A673 (cell line): ENCODE results near the gene PACRG. TPM values are rescaled to one million over a fixed set of nuclear protein-coding genes. Genes with fewer than 3 reads are reported as not detected.

Experiments
- BruUV-seq: library from RNA; stranded (reverse); fragments of 400-500 nt; replicated peaks from 2 replicates; lab custom pipeline; 2021; lab: Mats Ljungman, UMichigan
- CTCF ChIA-PET: fragments of 300-600 bp; sonication (Branson Sonifier 250); formaldehyde crosslinking; loops from one replicate; lab custom pipeline; 2022; ENCODE audit warnings: antibody characterized with exemption; lab: Charles Lee
- POLR2A ChIA-PET: fragments of 300-600 bp; sonication (Branson Sonifier 250); formaldehyde crosslinking; loops from one replicate; lab custom pipeline; 2022; ENCODE audit warnings: antibody characterized with exemption; ENCODE audit not compliant: low non-redundant PET; lab: Charles Lee
- DNase-seq: peaks from one replicate; pipeline ENCODE4 v3.0.0-alpha.2; 2015; ENCODE audit warnings: low spot score
- H3K27ac ChIP-seq: fragments of 200-600 bp; sonication (generic); 2 replicates; pipeline ENCODE4 v1.5.1; 2016; ENCODE audit warnings: mixed run types, low read depth, mild to moderate bottlenecking, mixed read lengths, antibody characterized with exemption, low read length; ENCODE audit not compliant: poor library complexity, severe bottlenecking
- H3K27me3 ChIP-seq: fragments of 200-600 bp; sonication (generic); replicated peaks from 2 replicates; pipeline ENCODE4 v1.6.1; 2017; ENCODE audit warnings: mixed run types, low read depth, mild to moderate bottlenecking, mixed read lengths, antibody characterized with exemption, low read length; ENCODE audit not compliant: insufficient read depth, poor library complexity
- H3K36me3 ChIP-seq: fragments of 200-600 bp; sonication (generic); 2 replicates; pipeline ENCODE4 v1.6.1; 2016; ENCODE audit warnings: mixed run types, mild to moderate bottlenecking, mixed read lengths, antibody characterized with exemption, low read length; ENCODE audit not compliant: insufficient read depth, poor library complexity, severe bottlenecking
- H3K4me1 ChIP-seq: fragments of 200-600 bp; sonication (generic); 2 replicates; pipeline ENCODE4 v1.6.1; 2017; ENCODE audit warnings: mixed run types, mild to moderate bottlenecking, mixed read lengths, antibody characterized with exemption, low read length; ENCODE audit not compliant: insufficient read depth, poor library complexity, severe bottlenecking
- H3K4me3 ChIP-seq: fragments of 200-600 bp; sonication (generic); 2 replicates; pipeline ENCODE4 v1.5.1; 2016; ENCODE audit warnings: low read depth, mixed run types, mild to moderate bottlenecking, mixed read lengths, low read length; ENCODE audit not compliant: poor library complexity, severe bottlenecking
- H3K9me3 ChIP-seq: fragments of 200-600 bp; sonication (generic); 2 replicates; pipeline ENCODE4 v1.6.1; 2016; ENCODE audit warnings: mixed run types, low read depth, mild to moderate bottlenecking, mixed read lengths, antibody characterized with exemption, low read length; ENCODE audit not compliant: poor library complexity, severe bottlenecking
- EZH2 ChIP-seq: fragments of 200-600 bp; sonication (generic); IDR thresholded peaks from 2 replicates; pipeline ENCODE4 v1.6.1; 2017; ENCODE audit warnings: borderline replicate concordance, low read depth, mild to moderate bottlenecking, mixed read lengths, antibody characterized with exemption, low read length; ENCODE audit not compliant: poor library complexity, severe bottlenecking
- intact Hi-C: fragments of 100-400 bp; cut with micrococcal nuclease; formaldehyde crosslinking; loops from one replicate; pipeline ENCODE4 v1.10.0; 2022; ENCODE audit not compliant: unreplicated experiment
- total RNA-seq: library from RNA; stranded (reverse); gene quantifications from 2 replicates; pipeline ENCODE4 v1.2.3, GENCODE V29; 2021
- TF ChIP-seq, protein P1 (sequence below): fragments of 300-800, 200-600 bp; sonication (generic); conservative IDR thresholded peaks from 2 replicates; pipeline ENCODE4 v1.5.1; 2017; ENCODE audit warnings: low read depth, mild to moderate bottlenecking, antibody characterized with exemption, low read length, moderate library complexity, mixed read lengths

Gene PACRG
- total RNA-seq, 1 experiment from 2014 or later, result not detected

DNA sequence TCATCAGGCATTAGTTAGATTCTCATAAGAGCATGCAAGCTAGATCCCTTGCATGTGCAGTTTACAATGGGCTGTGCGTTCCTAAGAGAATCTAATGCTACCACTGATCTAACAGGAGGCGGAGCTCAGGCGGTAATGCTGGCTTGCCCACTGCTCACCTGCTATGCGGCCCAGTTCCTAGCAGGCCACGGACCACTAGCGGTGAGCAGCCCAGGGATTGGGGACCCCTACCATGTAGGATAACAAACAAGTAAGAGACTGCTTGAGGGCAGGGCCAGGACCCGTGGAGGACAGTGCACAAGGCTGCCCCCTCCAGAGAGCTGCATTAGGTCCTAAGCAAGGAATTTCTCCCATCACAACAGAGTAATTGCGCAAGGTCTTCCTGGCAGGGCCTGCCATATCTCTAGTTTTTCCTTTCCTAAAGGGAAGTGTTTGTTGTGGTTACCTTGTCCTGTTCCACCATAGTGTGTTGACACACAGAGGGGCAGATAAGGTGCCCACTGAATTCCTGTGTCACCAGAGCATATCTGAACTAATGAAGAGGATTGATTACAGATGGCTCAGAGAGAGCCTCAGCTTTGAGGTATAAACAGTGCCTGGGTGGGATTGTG lies 58.0 kb downstream of the PACRG start:
- Histone ChIP-seq H3K27ac (no peak overlapping the region), H3K4me3 (no peak overlapping the region), H3K9me3 (peaks cover 1% of the 10 kb centered on the region), H3K36me3 (no peaks in the 10 kb centered on the region), H3K4me1 (no peaks in the 10 kb centered on the region), H3K27me3 (no peaks in the 10 kb centered on the region)
- intact Hi-C loops, result no loop called here
- no peak for DNase-seq
- CTCF ChIA-PET, result no interaction called here
- POLR2A ChIA-PET, result no interaction called here
- TF ChIP-seq, protein P1, sequence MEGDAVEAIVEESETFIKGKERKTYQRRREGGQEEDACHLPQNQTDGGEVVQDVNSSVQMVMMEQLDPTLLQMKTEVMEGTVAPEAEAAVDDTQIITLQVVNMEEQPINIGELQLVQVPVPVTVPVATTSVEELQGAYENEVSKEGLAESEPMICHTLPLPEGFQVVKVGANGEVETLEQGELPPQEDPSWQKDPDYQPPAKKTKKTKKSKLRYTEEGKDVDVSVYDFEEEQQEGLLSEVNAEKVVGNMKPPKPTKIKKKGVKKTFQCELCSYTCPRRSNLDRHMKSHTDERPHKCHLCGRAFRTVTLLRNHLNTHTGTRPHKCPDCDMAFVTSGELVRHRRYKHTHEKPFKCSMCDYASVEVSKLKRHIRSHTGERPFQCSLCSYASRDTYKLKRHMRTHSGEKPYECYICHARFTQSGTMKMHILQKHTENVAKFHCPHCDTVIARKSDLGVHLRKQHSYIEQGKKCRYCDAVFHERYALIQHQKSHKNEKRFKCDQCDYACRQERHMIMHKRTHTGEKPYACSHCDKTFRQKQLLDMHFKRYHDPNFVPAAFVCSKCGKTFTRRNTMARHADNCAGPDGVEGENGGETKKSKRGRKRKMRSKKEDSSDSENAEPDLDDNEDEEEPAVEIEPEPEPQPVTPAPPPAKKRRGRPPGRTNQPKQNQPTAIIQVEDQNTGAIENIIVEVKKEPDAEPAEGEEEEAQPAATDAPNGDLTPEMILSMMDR, result no peak
- no peak for TF ChIP-seq EZH2
- no TSS peak for BruUV-seq

DNA sequence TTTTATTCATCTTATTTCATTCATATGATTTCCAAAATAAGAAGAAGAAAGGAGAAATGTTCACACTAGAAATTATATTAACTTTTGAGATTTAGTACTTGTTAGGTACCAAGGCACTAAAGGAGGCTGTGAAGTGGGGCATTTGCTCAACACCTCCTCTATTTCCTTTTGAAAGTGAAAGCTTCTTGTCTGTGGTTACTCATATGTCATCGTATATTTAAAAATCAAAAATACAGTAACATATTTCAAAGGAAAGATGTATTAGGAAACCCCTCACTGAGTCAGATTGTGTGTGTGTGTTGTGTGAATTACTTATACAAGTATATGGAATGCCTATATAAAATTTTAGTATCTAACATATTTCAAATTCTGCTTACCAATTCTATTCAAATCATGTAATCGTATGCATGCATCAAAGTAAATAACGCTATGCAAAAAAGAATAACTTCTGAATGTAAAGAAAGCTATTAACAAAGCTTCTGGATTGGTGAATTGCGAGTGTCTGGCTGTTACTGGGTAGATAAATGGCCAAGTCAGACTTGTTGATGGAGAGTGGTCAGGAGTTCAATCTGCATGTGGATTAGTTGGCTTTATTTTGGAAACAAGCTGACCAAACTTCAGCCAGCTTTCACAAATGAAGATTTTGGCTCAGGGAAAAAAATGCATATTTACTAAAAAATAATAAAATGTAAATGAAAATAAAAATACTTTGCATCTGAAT lies 70.9 kb downstream of the PACRG start:
- DNase-seq, result no peak
- H3K9me3 ChIP-seq, result no peaks in the 10 kb centered on the region
- H3K4me1 ChIP-seq, result no peaks in the 10 kb centered on the region
- TF ChIP-seq EZH2, result no peak
- TF ChIP-seq, protein P1, result no peak
- intact Hi-C loops, result no loop called here
- H3K4me3 ChIP-seq, result no peak overlapping the region
- POLR2A ChIA-PET, result no interaction called here
- H3K27me3 ChIP-seq, result no peaks in the 10 kb centered on the region
- CTCF ChIA-PET, result no interaction called here
- H3K27ac ChIP-seq, result no peak overlapping the region
- BruUV-seq, result no TSS peak
- H3K36me3 ChIP-seq, result no peaks in the 10 kb centered on the region

DNA sequence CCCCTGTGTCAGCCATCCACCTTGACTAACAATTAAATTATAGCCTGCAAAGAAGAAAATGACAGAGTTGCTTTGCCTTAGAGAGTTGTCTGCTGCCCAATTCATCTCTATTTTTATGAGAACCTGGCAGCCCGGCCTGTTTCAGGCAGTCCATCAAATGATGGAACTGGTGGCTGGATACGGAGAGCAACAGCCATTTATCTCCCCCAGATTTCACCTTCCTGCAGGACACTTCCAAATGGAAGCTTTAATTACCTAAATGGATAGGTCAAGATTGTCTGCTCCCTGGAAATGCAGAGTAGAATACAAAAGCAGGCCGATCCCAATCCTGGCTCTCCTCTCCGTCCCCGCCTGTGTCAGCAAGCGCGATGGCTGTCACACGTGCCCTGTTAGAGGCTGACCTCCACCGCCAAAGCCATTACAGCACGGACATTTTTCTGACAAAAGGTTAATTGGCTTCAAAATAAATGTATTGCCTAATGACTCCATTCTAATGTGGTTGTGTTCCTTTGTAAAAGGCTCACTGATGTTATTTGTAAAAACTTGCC lies 86.7 kb downstream of the PACRG start:
- BruUV-seq, result no TSS peak
- TF ChIP-seq, protein P1, result no peak
- TF ChIP-seq EZH2, result no peak
- ChIA-PET POLR2A (interaction anchor here (0.7 kb wide), 1 partner anchor 322 kb away, joined by 4 read pairs; no protein-coding TSS in a partner anchor), CTCF (no interaction called here)
- H3K9me3 ChIP-seq, result no peaks in the 10 kb centered on the region
- no peaks in the 10 kb centered on the region for H3K36me3 ChIP-seq
- intact Hi-C loops, result no loop called here
- H3K4me1 ChIP-seq, result no peaks in the 10 kb centered on the region
- H3K4me3 ChIP-seq, result no peak overlapping the region
- no peak for DNase-seq
- no peaks in the 10 kb centered on the region for H3K27me3 ChIP-seq
- no peak overlapping the region for H3K27ac ChIP-seq
